Activated CD4-positive, alpha-beta T cell treated with anti-CD3 and anti-CD28 coated beads for 36 hours (primary cell): ENCODE results near the gene OR10J5. TPM values are rescaled to one million over a fixed set of nuclear protein-coding genes. Genes with fewer than 3 reads are reported as not detected.
"Not testable (repeated sequence)": the region's sequence is repeated elsewhere in the genome, so short reads cannot be mapped to it uniquely, and the experiment has no call there.

Experiments
- ATAC-seq: fragments of 200-7000 bp; cut with Tn5 transposase; one replicate; pipeline ENCODE4 v1.10.0; 2021; ENCODE audit warnings: mild to moderate bottlenecking, moderate library complexity
- CTCF ChIA-PET: fragments of 350-600 bp; sonication (Branson Sonifier 250); formaldehyde crosslinking; loops from one replicate; lab custom pipeline; 2021; ENCODE audit warnings: antibody characterized with exemption; lab: Charles Lee
- POLR2A ChIA-PET: fragments of 350-600 bp; sonication (Branson Sonifier 250); formaldehyde crosslinking; loops from one replicate; lab custom pipeline; 2021; ENCODE audit warnings: antibody characterized with exemption, inconsistent platforms; lab: Charles Lee
- DNase-seq: peaks from one replicate; pipeline ENCODE4 v3.0.0-alpha.2; 2020
- H3K27ac Mint-ChIP-seq: one replicate; pipeline ENCODE4 v1.8.0; 2021; ENCODE audit warnings: mixed read lengths
- H3K27me3 Mint-ChIP-seq: one replicate; pipeline ENCODE4 v1.8.0; 2021; ENCODE audit warnings: mixed read lengths
- H3K36me3 Mint-ChIP-seq: one replicate; pipeline ENCODE4 v1.8.0; 2021; ENCODE audit warnings: low read depth, mixed read lengths
- H3K4me1 Mint-ChIP-seq: one replicate; pipeline ENCODE4 v1.8.0; 2021; ENCODE audit warnings: mixed read lengths
- H3K4me3 Mint-ChIP-seq: one replicate; pipeline ENCODE4 v1.8.0; 2021; ENCODE audit warnings: mild to moderate bottlenecking, moderate library complexity, mixed read lengths
- H3K9me3 Mint-ChIP-seq: one replicate; pipeline ENCODE4 v1.8.0; 2021; ENCODE audit warnings: low read depth, mixed read lengths
- intact Hi-C, 2 experiments: fragments of 100-400 bp; cut with DNase I in 1 of 2; cut with micrococcal nuclease in 1 of 2; formaldehyde crosslinking; loops; one replicate each; pipeline versions ENCODE4 v1.14.2 to v1.15.1; 2022 to 2024; cut with DNase I, micrococcal nuclease
- total RNA-seq, 2 experiments: library from RNA; stranded (reverse); gene quantifications; one replicate each; pipeline ENCODE4 v1.2.3, GENCODE V29; 2021

Gene OR10J5
- total RNA-seq, 2 experiments from 2014 or later = not detected

GRCh38 chr1:159524792-159525191 lies 11.0 kb downstream of the OR10J5 start:
- POLR2A ChIA-PET, intact Hi-C loops, H3K36me3 Mint-ChIP-seq, ATAC-seq, H3K27me3 Mint-ChIP-seq, DNase-seq, H3K9me3 Mint-ChIP-seq, H3K27ac Mint-ChIP-seq, H3K4me3 Mint-ChIP-seq, CTCF ChIA-PET, H3K4me1 Mint-ChIP-seq: not testable (repeated sequence)

GRCh38 chr1:159510229-159510541 lies 25.6 kb downstream of the OR10J5 start:
- peaks cover 7% of the 10 kb centered on the region for H3K27me3 Mint-ChIP-seq
- ATAC-seq (no peak), DNase-seq (no peak)
- H3K36me3 Mint-ChIP-seq = no peaks in the 10 kb centered on the region
- H3K9me3 Mint-ChIP-seq = peaks cover 14% of the 10 kb centered on the region
- CTCF ChIA-PET = no interaction called here
- no peak overlapping the region for H3K4me3 Mint-ChIP-seq
- POLR2A ChIA-PET = no interaction called here
- H3K4me1 Mint-ChIP-seq = no peaks in the 10 kb centered on the region
- H3K27ac Mint-ChIP-seq = no peak overlapping the region
- intact Hi-C loops = no loop called here

GRCh38 chr1:159509440-159510228 lies 26.2 kb downstream of the OR10J5 start:
- ChIA-PET POLR2A (no interaction called here), CTCF (no interaction called here)
- H3K27ac Mint-ChIP-seq = no peak overlapping the region
- peaks cover 14% of the 10 kb centered on the region for H3K9me3 Mint-ChIP-seq
- no peak overlapping the region for H3K4me3 Mint-ChIP-seq
- ATAC-seq = no peak
- DNase-seq = no peak
- H3K36me3 Mint-ChIP-seq = no peaks in the 10 kb centered on the region
- H3K4me1 Mint-ChIP-seq = no peaks in the 10 kb centered on the region
- H3K27me3 Mint-ChIP-seq = peaks cover 6% of the 10 kb centered on the region
- intact Hi-C loops = no loop called here

DNA sequence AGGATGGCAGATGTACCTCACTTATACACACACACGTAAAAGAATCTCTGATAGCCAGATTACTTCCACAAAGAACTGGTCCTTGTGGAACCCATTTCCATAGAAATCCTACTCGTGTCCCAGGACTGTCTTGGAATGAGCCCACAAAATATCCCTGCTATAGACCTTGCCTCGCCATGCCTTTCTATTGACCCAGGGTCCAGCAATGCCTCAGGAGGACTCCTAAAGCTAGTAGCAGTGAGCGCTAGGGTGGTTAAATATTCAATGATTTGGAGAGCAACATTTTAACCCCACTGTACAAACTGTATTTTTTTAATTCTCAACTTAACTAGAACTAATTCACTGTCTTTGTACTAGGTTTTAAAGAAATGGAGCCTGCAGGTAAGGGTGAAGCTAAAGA lies 26.9 kb downstream of the OR10J5 start:
- Mint-ChIP-seq H3K27ac (no peak overlapping the region), H3K36me3 (no peaks in the 10 kb centered on the region), H3K4me3 (no peak overlapping the region), H3K27me3 (peaks cover 3% of the 10 kb centered on the region), H3K9me3 (peaks cover 14% of the 10 kb centered on the region), H3K4me1 (no peaks in the 10 kb centered on the region)
- no peak for DNase-seq
- intact Hi-C loops = no loop called here
- ChIA-PET POLR2A (no interaction called here), CTCF (no interaction called here)
- no peak for ATAC-seq

GRCh38 chr1:159505676-159506075 lies 30.1 kb downstream of the OR10J5 start:
- no peak for ATAC-seq
- Mint-ChIP-seq H3K27me3 (peaks cover 7% of the 10 kb centered on the region), H3K27ac (no peak overlapping the region), H3K4me1 (no peaks in the 10 kb centered on the region), H3K36me3 (no peaks in the 10 kb centered on the region), H3K4me3 (no peak overlapping the region), H3K9me3 (peaks cover 17% of the 10 kb centered on the region)
- no peak for DNase-seq
- CTCF ChIA-PET = no interaction called here
- POLR2A ChIA-PET = no interaction called here
- intact Hi-C loops = no loop called here

- ChIA-PET CTCF (no interaction called here), POLR2A (no interaction called here)
- intact Hi-C loops = no loop called here
- ATAC-seq (no peak), DNase-seq (no peak)
- Mint-ChIP-seq H3K9me3 (peaks cover 14% of the 10 kb centered on the region), H3K4me3 (no peak overlapping the region), H3K27ac (no peak overlapping the region), H3K4me1 (no peaks in the 10 kb centered on the region), H3K27me3 (peaks cover 9% of the 10 kb centered on the region), H3K36me3 (no peaks in the 10 kb centered on the region)
Observed at GRCh38 chr1:159501082-159501481, 34.7 kb downstream of the OR10J5 start.

DNA sequence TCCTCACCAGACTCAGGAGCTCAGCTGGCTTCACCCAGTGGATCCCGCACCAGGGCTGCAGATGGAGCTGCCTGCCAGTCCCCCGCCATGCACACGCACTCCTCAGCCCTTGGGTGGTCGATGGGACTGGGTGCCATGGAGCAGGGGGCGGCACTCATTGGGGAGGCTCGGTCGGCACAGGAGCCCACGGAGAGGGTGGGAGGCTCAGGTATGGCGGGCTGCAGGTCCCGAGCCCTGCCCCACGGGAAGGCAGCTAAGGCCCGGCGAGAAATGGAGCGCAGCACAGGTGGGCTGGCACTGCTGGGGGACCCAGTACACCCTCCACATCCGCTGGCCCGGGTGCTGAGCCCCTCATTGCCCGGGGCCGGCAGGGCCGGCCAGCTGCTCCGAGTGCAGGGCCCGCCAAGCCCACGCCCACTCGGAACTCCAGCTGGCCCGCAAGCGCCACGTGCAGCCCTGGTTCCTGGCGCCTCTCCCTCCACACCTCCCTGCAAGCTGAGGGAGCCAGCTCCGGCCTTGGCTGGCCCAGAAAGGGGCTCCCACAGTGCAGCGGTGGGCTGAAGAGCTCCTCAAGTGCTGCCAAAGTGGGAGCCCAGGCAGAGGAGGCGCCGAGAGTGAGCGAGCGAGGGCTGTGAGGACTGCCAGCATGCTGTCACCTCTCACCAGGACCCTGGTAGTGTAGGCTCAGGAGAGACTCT lies 41.1 kb downstream of the OR10J5 start:
- H3K27me3 Mint-ChIP-seq, H3K4me1 Mint-ChIP-seq, POLR2A ChIA-PET, ATAC-seq, H3K4me3 Mint-ChIP-seq, DNase-seq, CTCF ChIA-PET, H3K36me3 Mint-ChIP-seq, intact Hi-C loops, H3K9me3 Mint-ChIP-seq, H3K27ac Mint-ChIP-seq: not testable (repeated sequence)

DNA sequence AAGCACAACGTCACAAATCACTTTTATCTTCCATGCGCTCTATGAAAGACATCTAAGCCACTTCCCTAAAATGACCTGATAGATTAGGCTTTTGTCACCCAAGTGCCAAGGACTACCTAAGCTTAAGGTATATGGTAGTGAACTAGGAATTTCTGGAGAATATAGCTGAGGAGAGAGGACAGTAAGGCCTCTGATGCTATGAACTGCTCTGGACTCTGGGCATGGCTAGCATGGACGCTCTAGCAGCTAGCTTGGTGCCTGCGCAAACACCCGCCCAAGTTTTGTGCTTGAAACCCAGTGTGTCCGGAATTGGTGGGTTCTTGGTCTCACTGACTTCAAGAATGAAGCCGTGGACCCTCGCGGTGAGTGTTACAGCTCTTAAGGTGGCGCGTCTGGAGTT lies 42.5 kb downstream of the OR10J5 start:
- H3K4me3 Mint-ChIP-seq = no peak overlapping the region
- intact Hi-C loops = no loop called here
- DNase-seq = no peak
- no peak overlapping the region for H3K27ac Mint-ChIP-seq
- peaks cover 1% of the 10 kb centered on the region for H3K27me3 Mint-ChIP-seq
- CTCF ChIA-PET = interaction anchor here (0.6 to 1.7 kb wide), 2 partner anchors 9 to 274 kb away, joined by 3 to 6 read pairs; no protein-coding TSS in a partner anchor
- POLR2A ChIA-PET = no interaction called here
- H3K36me3 Mint-ChIP-seq = no peaks in the 10 kb centered on the region
- ATAC-seq = no peak
- H3K9me3 Mint-ChIP-seq = no peaks in the 10 kb centered on the region
- H3K4me1 Mint-ChIP-seq = no peaks in the 10 kb centered on the region

DNA sequence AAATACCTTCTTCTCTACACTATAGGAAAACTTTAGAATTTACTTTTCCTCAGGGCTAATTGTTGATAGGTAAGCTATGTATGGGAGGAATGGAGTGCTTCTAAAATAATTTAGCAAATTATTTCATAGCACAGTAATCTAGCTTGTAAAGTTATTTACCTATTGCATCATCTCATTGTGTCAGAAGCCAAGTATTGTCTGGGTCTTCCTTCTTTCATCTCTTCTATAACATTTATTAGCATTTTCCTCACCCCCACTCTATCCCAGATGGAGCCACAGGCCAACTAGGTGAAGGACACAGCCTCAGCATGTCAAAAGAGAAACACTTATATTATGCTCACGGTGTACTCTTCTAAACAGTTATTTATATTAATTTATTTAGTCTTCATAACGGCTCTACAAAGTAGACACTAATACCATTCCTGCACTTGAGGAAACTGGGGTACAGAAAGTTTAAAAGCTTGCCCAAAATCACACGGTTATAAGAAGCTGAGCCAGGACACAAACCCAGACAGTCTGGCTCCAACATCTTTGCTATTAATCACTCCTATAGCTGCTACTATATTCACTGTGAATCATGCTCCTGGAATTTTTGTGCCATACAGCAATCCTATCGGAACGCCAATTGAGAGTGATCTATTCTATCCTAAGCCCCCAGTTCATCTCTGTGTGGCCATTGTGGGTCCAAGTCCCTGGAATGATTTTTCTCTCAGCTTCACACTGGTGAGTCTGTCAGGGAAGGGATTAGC lies 43.1 kb downstream of the OR10J5 start:
- no peaks in the 10 kb centered on the region for H3K4me1 Mint-ChIP-seq
- no peaks in the 10 kb centered on the region for H3K9me3 Mint-ChIP-seq
- H3K4me3 Mint-ChIP-seq = no peak overlapping the region
- CTCF ChIA-PET = interaction anchor here (0.6 to 2.6 kb wide), 3 partner anchors 10 to 274 kb away, joined by 3 to 8 read pairs (median 6); no protein-coding TSS in a partner anchor
- no peak overlapping the region for H3K27ac Mint-ChIP-seq
- POLR2A ChIA-PET = no interaction called here
- intact Hi-C loops = no loop called here
- DNase-seq (no peak), ATAC-seq (no peak)
- H3K27me3 Mint-ChIP-seq = peaks cover 1% of the 10 kb centered on the region
- H3K36me3 Mint-ChIP-seq = no peaks in the 10 kb centered on the region
